ENCODE results near the gene ZNF682.
"Not testable (repeated sequence)": the region's sequence is repeated elsewhere in the genome, so short reads cannot be mapped to it uniquely, and the experiment has no call there.

The ZNF682 gene

GRCh38 chr19:20039203-20039723 is at the start of gene ZNF682:
Gene ZNF682 (minus strand): TSS chr19:20039505. CDS start chr19:20039345, 160 bp downstream.
- DNase-seq = peak; percentile 98

GRCh38 chr19:20082876-20083275 is 43.6 kb upstream of the ZNF682 start:
- DNase-seq = not testable (repeated sequence)

DNA sequence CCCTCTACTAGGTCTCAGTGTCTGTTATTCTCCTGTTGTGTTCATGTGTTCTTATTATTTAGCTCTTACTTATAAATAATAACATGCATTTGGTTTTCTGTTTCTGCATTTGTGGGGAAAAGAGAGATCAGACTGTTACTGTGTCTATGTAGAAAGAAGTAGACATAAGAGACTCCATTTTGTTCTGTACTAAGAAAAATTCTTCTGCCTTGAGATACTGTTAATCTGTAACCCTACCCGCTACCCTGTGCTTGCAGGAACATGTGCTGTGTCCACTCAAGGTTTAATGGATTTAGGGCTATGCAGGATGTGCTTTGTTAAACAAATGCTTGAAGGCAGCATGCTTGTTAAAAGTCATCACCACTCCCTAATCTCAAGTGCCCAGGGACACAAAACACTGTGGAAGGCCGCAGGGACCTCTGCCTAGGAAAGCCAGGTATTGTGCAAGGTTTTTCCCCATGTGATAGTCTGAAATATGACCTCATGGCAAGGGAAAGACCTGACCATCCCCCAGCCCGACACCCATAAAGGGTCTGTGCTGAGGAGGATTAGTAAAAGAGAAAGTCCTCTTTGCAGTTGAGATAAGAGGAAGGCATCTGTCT is 43.0 kb upstream of the ZNF682 start:
- DNase-seq = not testable (repeated sequence)

GRCh38 chr19:20080656-20081055 is 41.4 kb upstream of the ZNF682 start:
- no peak for DNase-seq

DNA sequence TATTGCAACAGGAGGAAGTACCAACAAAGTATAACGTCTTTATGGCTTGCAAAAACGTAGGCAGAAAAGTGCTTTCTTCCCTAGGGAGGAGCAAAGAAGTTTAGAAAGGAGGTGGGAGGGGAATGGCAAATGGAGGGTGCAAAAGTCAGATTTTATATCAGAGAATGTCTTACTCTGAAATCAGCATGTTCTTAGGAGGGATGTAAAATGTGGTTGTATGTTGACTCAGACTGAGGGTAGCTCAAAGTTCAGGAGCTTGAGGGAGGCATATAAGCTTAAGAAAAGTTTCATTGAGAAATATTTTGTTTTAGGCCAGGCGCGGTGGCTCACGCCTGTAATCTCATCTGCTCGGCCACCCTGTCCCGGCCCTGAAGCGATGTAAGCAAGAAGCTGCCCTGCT is 40.2 kb upstream of the ZNF682 start:
- DNase-seq = no peak

DNA sequence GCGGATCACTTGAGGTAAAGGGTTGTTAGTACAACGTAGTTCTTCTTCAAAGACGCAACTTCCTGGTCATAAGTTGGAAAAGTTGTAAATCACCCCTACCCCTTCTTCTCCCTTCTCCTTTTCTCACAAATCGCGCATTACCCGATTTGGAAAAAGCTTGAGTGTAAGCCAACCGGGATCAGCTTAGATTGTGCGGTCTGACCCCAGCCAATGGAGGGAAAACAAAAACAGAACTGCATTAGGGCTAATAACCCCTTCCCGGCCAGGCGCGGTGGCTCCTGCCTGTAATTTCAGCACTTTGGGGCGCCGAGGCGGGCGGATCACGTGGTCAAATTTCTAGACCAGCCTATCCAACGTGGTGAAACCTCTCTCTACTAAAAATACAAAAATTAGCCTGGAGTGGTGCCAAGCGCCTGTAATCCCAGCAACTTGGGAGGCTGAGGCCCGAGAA is 39.3 kb upstream of the ZNF682 start:
- peak; percentile 53 for DNase-seq

DNA sequence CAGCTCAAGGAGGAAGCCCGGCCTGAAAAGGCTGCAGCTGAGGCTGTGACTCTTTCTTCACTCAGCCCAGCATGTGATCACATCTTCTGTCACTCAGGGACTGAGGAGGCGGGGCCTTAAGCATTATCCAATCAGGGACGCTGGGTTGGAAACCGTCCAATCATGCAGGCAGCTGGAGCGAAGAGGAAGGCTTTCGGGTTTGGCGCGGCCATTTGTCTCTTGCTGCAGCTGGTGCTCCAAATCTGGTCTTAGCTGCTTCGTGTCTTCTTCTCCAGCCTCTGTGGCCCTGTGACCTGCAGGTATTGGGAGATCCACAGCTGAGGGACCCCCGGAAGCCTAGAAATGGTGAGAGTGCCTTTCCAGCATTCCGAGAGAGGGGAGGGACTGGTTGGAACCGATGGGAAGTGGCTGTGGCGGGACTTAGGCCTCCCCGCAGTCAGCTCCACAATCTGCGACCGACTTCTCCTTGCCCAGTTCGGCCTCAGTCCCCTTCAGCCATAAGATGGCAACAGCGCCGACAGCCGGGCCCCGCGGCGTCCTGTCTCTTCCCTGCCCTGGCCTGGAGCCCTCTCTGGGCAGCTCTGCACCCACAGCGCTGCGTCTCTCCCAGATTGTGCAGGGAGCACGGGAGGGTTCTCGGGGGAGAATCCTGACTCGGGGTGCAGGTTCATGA is 38.6 kb upstream of the ZNF682 start, which contains the start of gene ZNF90:
Gene ZNF90, plus strand, starts transcription at position 210 of the 673 bp plus-strand sequence. Its CDS starts 133 bp downstream, at position 343.
- DNase-seq = peak; percentile 92

GRCh38 chr19:20072936-20073335 is 33.6 kb upstream of the ZNF682 start:
- no peak for DNase-seq

DNA sequence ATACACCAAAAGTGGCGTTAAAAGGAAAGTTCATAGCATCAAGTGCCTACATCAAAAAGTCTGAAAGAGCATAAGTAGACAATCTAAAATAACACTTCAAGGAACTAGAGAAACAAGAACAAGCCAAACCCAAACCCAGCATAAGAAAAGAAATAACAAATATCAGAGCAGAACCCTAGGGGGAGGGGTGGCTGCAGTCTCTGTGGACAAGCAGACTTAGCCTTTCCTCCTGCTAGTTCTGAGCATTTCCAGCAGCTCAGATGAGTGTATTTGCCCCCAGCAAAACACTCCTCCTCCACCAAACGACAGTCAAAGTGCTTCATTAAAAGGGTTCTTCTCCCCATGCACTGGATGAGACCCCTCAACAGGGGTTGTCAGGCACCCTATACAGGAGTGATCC is 31.4 kb upstream of the ZNF682 start:
- DNase-seq = no peak

DNA sequence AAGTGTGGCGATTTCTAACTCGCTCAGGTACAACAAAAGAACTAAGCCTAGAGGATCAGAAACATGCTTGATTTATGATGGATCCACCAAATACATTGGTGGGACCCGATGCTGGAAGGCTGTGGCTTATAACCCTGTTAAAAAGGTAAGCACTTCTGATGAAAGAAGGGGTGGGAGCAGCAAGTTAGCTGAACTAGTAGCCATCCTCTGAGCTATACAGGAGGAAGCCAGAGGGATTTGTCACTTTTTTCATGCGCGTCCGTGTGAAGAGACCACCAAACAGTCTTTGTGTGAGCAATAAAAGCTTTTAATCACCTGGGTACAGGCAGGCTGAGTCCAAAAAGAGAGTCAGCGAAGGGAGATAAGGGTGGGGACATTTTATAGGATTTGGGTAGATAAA is 29.3 kb upstream of the ZNF682 start:
- not testable (repeated sequence) for DNase-seq

DNA sequence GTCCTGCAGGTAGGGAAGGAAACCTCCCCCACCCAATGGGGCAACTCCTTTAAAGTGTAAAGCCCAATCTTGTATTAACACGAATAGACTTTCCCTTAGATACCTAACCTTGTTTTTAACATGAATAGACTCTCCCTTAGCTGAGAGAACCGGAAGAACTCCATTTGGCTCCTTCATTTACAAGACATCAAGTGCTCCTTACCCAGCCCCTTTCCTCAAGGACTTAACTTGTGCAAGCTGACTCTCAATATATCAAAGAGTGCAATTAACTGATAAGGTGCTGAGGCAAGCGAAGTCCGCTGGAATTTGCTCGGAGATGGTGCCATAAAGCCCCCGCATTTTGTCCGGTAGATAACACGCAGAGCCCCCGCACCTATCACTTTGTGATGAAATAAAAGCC is 28.6 kb upstream of the ZNF682 start:
- no peak for DNase-seq

DNA sequence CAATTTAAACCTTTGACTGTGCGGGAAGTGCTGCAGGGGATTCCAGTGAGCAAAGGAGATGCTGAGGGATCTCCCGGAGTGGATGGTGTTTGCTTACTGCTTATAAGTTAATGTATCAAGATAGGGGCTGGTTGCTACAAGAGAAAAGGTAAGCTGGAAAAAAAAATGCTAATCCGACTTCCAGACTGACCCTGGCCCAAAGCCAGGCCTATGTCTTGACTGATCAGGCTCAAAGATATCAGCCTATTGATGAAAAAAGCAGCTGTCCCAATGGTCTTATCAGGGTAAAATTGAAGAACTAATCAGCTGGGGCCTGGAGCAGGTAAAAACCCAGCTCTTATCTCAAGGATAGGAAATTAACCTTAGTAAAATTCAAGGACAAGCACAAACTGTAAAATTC is 27.6 kb upstream of the ZNF682 start:
- no peak for DNase-seq

- DNase-seq = no peak
Measured at GRCh38 chr19:20060282-20060681, 21.0 kb upstream of the ZNF682 start.

DNA sequence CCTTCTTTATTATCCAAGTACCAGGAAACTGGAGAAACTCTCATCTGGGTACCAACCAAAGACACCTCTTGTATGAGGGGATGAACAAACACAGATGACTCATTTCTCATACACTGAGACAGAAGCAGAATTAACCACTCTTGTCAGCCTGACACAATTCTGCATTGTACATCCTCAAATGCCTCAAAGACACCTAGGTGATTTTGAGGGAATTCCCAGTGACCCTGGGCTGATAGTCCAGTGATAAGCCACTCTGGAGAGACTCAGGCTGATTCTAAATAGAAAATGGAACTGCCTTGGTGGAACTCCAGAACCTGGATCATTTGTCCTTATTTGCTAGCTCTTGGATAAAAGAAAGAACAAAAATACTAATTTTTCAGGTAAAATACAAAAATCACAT is 19.4 kb upstream of the ZNF682 start:
- not testable (repeated sequence) for DNase-seq

GRCh38 chr19:20051841-20052768 is 12.8 kb upstream of the ZNF682 start:
- peak; percentile 93 for DNase-seq

- DNase-seq = not testable (repeated sequence)
Measured at GRCh38 chr19:20045742-20046141, 6.4 kb upstream of the ZNF682 start.

- DNase-seq = no peak
Measured at GRCh38 chr19:20044663-20045062, 5.4 kb upstream of the ZNF682 start.

DNA sequence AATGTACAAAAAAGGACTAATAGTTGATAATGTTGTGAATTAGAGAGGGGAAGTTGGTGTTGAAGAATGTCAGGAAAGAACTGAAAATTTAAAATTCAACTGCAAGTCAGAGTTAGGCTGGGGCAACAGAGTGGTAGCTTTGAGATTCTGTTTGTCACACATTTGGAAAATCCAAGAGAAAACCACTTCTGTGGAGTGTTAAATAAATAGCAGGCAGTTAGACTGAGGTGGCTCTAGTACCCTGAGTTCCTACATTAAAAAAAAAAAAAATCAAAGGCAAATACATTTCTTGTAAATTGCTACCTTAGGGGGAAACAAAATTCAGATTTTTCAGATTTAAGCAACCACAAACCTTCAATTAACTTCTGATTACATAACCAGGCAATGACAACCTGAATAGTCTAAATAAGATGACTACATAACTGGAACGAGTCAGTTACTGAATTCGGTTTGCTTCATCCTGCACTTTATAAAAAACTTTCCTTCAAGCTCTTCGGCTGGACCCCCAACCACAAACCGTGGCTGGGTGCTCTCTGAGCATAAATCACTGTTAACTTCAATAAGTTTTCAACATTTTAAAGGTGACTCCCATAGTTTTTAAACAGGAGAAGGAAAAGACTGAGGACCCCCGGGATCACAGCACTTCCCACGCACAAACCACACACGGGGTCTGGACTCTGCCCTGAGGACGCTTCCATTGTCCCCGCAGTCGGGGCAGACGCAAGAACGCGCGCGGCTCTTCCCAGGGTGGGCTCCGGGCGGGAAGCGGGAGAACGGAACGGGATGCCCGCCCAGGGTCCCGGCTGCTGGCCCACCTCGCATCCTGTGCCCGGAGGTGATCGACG is 725 bp downstream of the ZNF682 start:
- DNase-seq = peak; percentile 5

DNA sequence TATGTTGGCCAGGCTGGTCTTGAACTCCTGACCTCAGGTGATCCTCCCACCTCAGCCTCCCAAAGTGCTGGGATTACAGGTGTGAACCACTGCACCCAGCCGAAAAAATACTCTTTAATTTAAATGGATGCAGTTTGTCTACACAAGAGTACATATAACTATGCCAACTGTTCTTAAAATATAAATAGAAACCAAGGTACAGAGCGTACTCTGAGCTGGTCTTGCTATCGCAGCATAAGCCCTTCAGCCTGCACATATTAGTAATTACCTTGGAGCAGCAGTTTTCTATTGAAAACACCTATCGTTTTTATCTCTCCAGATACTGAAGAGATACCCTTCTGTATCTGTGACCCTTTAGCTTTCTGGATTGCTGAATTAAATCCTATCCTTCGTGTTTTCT is 3.4 kb downstream of the ZNF682 start:
- DNase-seq = no peak

- DNase-seq = no peak
Measured at GRCh38 chr19:20028611-20029010, 10.7 kb downstream of the ZNF682 start.

GRCh38 chr19:20005741-20006140 is 33.6 kb downstream of the ZNF682 start:
- no peak for DNase-seq

DNA sequence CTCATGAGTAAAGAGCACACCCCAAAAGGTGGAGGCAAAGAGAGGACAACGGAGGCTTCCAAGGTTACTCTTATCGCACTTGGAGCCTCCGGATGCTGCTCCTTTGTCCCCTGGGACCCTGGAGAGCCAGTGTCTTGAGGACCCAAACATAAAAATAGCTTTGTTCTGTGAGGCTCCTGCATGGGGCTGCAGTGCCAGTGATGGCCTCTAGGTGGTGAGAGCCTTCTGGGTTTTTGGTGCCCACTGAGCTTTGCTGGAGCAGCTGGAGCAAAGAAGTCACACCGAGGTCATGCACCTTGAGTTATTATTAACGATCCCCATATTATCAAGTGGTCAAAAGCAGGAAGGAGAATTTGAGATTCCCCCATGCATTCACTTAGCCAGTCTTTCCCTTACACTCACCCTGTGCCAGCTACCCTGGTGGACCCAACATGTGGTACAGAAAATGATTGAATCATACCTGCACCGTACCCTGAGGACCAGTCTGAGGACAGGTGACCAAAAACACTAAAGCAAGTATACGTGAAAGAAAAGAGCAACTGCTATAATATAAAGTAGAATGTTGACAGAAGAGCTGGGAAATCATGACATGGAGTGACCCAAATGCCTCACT is 41.5 kb downstream of the ZNF682 start:
- peak; percentile 22 for DNase-seq
